ENCODE measurements around the gene CA10.

DNA sequence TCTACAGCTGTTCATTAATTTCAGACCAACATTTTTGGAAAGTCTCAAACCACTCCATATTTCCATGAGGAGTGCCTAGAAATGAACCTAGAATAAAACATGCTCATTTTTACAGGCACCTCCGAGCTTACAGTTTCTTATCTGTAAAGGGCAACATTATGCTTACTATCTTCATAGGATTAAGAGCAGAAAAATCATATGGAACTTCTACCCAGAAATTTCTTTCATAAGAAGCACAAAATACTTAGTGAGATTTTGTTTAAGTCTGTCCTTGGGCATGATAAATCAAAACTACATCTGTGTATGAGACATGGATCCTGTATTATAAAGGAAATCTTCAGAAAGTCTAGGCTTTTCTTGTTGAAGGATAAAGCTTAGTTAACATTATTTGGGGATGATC lies 187.4 kb downstream of the CA10 start:
- TF ChIP-seq FOS (IDR thresholded peaks at IDR 0.05; ENCODE audit: low read depth, low read length) (no peak), NFE2L2 (IDR thresholded peaks at IDR 0.05; ENCODE audit: low read depth, low read length) (no peak), MAZ (IDR thresholded peaks at IDR 0.05; ENCODE audit: borderline replicate concordance, low read depth, low read length) (no peak), RCOR1 (IDR thresholded peaks at IDR 0.05; ENCODE audit: insufficient replicate concordance, low read length) (no peak), RAD21 (IDR thresholded peaks at IDR 0.05; ENCODE audit: low read length) (no peak), CHD1 (IDR thresholded peaks at IDR 0.05; ENCODE audit: low read depth, low read length) (no peak), MXI1 (IDR thresholded peaks at IDR 0.05; ENCODE audit: borderline replicate concordance, low read depth, low read length) (no peak)
- TF ChIP-seq, protein P1, sequence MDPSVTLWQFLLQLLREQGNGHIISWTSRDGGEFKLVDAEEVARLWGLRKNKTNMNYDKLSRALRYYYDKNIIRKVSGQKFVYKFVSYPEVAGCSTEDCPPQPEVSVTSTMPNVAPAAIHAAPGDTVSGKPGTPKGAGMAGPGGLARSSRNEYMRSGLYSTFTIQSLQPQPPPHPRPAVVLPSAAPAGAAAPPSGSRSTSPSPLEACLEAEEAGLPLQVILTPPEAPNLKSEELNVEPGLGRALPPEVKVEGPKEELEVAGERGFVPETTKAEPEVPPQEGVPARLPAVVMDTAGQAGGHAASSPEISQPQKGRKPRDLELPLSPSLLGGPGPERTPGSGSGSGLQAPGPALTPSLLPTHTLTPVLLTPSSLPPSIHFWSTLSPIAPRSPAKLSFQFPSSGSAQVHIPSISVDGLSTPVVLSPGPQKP (IDR thresholded peaks at IDR 0.05; ENCODE audit: borderline replicate concordance, low read depth, low read length): no peak
- TF ChIP-seq, protein P2, sequence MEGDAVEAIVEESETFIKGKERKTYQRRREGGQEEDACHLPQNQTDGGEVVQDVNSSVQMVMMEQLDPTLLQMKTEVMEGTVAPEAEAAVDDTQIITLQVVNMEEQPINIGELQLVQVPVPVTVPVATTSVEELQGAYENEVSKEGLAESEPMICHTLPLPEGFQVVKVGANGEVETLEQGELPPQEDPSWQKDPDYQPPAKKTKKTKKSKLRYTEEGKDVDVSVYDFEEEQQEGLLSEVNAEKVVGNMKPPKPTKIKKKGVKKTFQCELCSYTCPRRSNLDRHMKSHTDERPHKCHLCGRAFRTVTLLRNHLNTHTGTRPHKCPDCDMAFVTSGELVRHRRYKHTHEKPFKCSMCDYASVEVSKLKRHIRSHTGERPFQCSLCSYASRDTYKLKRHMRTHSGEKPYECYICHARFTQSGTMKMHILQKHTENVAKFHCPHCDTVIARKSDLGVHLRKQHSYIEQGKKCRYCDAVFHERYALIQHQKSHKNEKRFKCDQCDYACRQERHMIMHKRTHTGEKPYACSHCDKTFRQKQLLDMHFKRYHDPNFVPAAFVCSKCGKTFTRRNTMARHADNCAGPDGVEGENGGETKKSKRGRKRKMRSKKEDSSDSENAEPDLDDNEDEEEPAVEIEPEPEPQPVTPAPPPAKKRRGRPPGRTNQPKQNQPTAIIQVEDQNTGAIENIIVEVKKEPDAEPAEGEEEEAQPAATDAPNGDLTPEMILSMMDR (conservative IDR thresholded peaks at IDR 0.05; ENCODE audit: low read depth, low read length): no peak
- TF ChIP-seq, protein P3, sequence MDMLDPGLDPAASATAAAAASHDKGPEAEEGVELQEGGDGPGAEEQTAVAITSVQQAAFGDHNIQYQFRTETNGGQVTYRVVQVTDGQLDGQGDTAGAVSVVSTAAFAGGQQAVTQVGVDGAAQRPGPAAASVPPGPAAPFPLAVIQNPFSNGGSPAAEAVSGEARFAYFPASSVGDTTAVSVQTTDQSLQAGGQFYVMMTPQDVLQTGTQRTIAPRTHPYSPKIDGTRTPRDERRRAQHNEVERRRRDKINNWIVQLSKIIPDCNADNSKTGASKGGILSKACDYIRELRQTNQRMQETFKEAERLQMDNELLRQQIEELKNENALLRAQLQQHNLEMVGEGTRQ (IDR thresholded peaks at IDR 0.05; ENCODE audit: low read depth, low read length): no peak
